ENCODE measurements around the gene PPP4C.

The PPP4C gene

DNA sequence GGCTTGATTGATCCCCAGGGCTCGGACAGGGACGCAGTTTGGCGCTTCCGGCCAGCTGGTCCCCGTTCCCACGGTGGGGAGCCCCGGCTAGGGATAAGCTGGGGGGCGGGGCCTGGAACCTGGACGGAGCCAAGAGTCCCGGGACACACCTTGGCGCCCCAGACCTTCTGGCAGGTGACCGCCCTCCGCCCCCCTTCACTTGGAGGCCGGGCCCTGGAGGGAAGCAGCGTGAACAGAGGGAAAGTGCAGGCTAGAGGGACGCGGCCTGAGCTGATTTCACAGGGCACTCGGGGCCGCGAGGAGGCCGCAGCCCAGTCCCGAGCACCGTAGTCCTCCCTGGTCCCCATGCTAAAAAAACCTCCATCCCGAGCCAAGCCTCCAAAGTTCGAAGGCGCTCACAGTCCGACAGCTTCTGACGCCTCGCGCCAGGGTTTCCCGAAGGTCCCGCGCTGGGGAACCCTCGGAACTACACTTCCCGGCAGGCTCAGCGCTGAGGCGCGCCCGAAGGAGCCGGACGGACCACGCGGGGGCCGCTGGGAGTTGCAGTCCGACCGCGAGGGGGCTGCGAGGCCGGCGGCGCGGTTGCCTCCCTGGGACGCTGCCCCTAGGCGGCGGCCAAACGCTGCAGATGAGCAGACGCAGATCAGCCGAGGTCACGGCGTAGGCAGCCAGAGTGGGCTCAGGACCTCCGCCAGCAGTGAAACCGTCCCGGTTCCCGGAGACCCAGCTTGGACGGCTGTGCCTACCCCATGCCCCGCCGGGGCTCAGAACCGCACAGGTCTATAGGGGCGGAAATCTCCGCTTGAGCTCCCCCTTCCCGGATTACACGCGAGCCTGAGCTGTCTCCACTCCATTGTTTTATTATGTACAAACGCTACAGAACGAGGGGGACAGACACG lies 15.9 kb downstream of the PPP4C start, which contains the start of gene TBX6:
Gene TBX6, minus strand, starts transcription at position 451 of the 899 bp plus-strand sequence. CDS start 731 bp downstream, outside the sequence.
- Histone ChIP-seq H3K27ac (ENCODE audit: low read depth, low read length) (peak within 1 kb of the TSS; percentile 74), H4K20me1 (ENCODE audit: control insufficient read depth, insufficient read depth, low read depth, low read length) (no peaks in the 10 kb centered on the region), H3K4me2 (ENCODE audit: low read length) (peak within 1 kb of the TSS; percentile 76), H3K79me2 (ENCODE audit: control insufficient read depth, low read length) (no peaks in the 10 kb centered on the region), H3K4me1 (ENCODE audit: control insufficient read depth, low read length) (peaks cover 59% of the 10 kb centered on the region), H3K9me2 (replicated peaks; ENCODE audit: control insufficient read depth, low read length) (no peaks in the 10 kb centered on the region), H3K9me3 (ENCODE audit: control insufficient read depth, insufficient read depth, low read length) (peaks cover 4% of the 10 kb centered on the region; the same call in 1 of the 2 replicates), H3F3A (ENCODE audit: control insufficient read depth, insufficient read depth) (peaks cover 19% of the 10 kb centered on the region), H3K27me3 (ENCODE audit: control insufficient read depth, low read length) (no peaks in the 10 kb centered on the region), H3K36me3 (ENCODE audit: control insufficient read depth, low read length) (peaks cover 6% of the 10 kb centered on the region; the same call in 1 of the 2 replicates), H3K4me3 (ENCODE audit: low read length) (peak within 1 kb of the TSS; percentile 75)
- TF ChIP-seq EZH2phosphoT487 (IDR thresholded peaks at IDR 0.05; ENCODE audit: borderline replicate concordance, low read length) (no peak), CTCF (IDR thresholded peaks at IDR 0.05; ENCODE audit: low read depth, low read length, poor library complexity, severe bottlenecking) (peak; percentile 35)

GRCh38 chr16:30092373-30093010 lies 16.7 kb downstream of the PPP4C start:
- Histone ChIP-seq H3K27me3 (ENCODE audit: control insufficient read depth, low read length) (no peaks in the 10 kb centered on the region), H3F3A (ENCODE audit: control insufficient read depth, insufficient read depth) (peaks cover 19% of the 10 kb centered on the region), H3K27ac (ENCODE audit: low read depth, low read length) (peak overlapping the region; percentile 74), H3K79me2 (ENCODE audit: control insufficient read depth, low read length) (no peaks in the 10 kb centered on the region), H3K36me3 (ENCODE audit: control insufficient read depth, low read length) (peaks cover 13% of the 10 kb centered on the region), H3K4me2 (ENCODE audit: low read length) (peak overlapping the region; percentile 76), H3K9me3 (ENCODE audit: control insufficient read depth, insufficient read depth, low read length) (peaks cover 11% of the 10 kb centered on the region), H4K20me1 (ENCODE audit: control insufficient read depth, insufficient read depth, low read depth, low read length) (no peaks in the 10 kb centered on the region), H3K4me3 (ENCODE audit: low read length) (peak overlapping the region; percentile 75), H3K9me2 (replicated peaks; ENCODE audit: control insufficient read depth, low read length) (no peaks in the 10 kb centered on the region), H3K4me1 (ENCODE audit: control insufficient read depth, low read length) (peaks cover 62% of the 10 kb centered on the region)
- TF ChIP-seq CTCF (IDR thresholded peaks at IDR 0.05; ENCODE audit: low read depth, low read length, poor library complexity, severe bottlenecking) (peak; percentile 89), EZH2phosphoT487 (IDR thresholded peaks at IDR 0.05; ENCODE audit: borderline replicate concordance, low read length) (no peak)

- Histone ChIP-seq H3K4me3 (ENCODE audit: low read length) (peak overlapping the region; percentile 71), H3K4me2 (ENCODE audit: low read length) (peak overlapping the region; percentile 96), H4K20me1 (ENCODE audit: control insufficient read depth, insufficient read depth, low read depth, low read length) (no peaks in the 10 kb centered on the region), H3K9me3 (ENCODE audit: control insufficient read depth, insufficient read depth, low read length) (peaks cover 22% of the 10 kb centered on the region), H3K36me3 (ENCODE audit: control insufficient read depth, low read length) (peaks cover 15% of the 10 kb centered on the region), H3F3A (ENCODE audit: control insufficient read depth, insufficient read depth) (peaks cover 17% of the 10 kb centered on the region), H3K9me2 (replicated peaks; ENCODE audit: control insufficient read depth, low read length) (no peaks in the 10 kb centered on the region), H3K4me1 (ENCODE audit: control insufficient read depth, low read length) (peaks cover 62% of the 10 kb centered on the region), H3K27me3 (ENCODE audit: control insufficient read depth, low read length) (no peaks in the 10 kb centered on the region), H3K79me2 (ENCODE audit: control insufficient read depth, low read length) (no peaks in the 10 kb centered on the region), H3K27ac (ENCODE audit: low read depth, low read length) (no peak overlapping the region)
- TF ChIP-seq CTCF (IDR thresholded peaks at IDR 0.05; ENCODE audit: low read depth, low read length, poor library complexity, severe bottlenecking) (no peak), EZH2phosphoT487 (IDR thresholded peaks at IDR 0.05; ENCODE audit: borderline replicate concordance, low read length) (no peak)
Measured at GRCh38 chr16:30094541-30095165, 18.9 kb downstream of the PPP4C start.

Measured in DOHH2 (cell line).